ENCODE results near the gene NHLRC4.

GRCh38 chr16:524274-525040 is 42.3 kb upstream of the NHLRC4 start:
- TF ChIP-seq HIC2 (CRISPR knock-in tag; IDR thresholded peaks at IDR 0.05; ENCODE audit: low read depth): no peak
- no peak for TF ChIP-seq BCL6 (CRISPR knock-in tag; IDR thresholded peaks at IDR 0.05)
- TF ChIP-seq CHD2 (IDR thresholded peaks at IDR 0.05; ENCODE audit: low read depth, low read length): no peak
- no peak; the same call in 1 of the 2 replicates for TF ChIP-seq POLR2AphosphoS5 (IDR thresholded peaks at IDR 0.05; ENCODE audit: low read depth, low read length)
- no peak for TF ChIP-seq CTCF (CRISPR knock-in tag; IDR thresholded peaks at IDR 0.05)
- no peak for TF ChIP-seq ADNP (CRISPR knock-in tag; IDR thresholded peaks at IDR 0.05)
- no peak for TF ChIP-seq RXRA (CRISPR knock-in tag; IDR thresholded peaks at IDR 0.05)
- TF ChIP-seq TRIM24 (CRISPR knock-in tag; IDR thresholded peaks at IDR 0.05): no peak
